Limb (tissue), 2 donors: ENCODE results near the gene ITGA1.
A peak's percentile ranks its signal among the peaks of the same experiment; 100 is the strongest.
"Not testable (repeated sequence)": the region's sequence is repeated elsewhere in the genome, so short reads cannot be mapped to it uniquely, and the experiment has no call there.

ENCODE experiments used
- DNase-seq, 2 donors: peaks; one replicate each; pipeline ENCODE4 v3.0.0-alpha.2; 2016; ENCODE audit errors: extremely low spot score in 2 of 2

Gene ITGA1

GRCh38 chr5:52863715-52864290 is 76.1 kb downstream of the ITGA1 start:
- no peak for DNase-seq

DNA sequence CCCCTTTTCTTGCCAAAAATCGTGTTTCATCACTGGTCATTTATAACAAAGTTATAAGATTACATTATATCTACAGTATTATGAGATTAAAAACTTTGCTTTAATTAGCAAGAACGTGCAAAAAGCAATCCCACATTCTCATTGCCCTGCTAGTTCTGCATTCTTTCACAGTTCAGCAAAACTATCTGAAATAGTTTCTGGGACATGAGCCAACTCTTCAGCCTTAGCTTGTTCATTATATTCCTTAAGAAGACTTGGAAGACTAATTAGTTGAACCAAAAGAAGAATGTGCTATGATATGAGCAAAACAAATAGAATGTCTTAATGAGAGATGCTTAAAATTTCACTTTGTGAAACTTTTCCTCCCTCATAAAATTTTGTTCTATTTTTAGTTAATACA is 76.7 kb downstream of the ITGA1 start:
- DNase-seq, result no peak

DNA sequence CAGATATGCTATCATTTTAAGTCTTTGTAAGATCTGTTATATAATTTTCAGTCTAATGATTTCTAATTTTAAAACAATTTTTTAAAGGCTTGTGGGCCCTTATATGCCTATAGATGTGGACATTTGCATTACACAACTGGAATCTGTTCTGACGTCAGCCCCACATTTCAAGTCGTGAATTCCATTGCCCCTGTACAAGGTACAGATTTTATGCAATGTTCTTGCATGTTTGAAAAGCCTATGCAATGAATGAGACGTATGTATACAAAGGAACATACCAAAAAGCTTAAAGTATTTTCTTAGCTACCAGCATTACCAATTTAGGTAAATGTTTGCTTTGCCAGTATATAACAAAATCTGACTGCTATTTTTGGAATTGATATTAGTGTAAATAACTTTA is 77.2 kb downstream of the ITGA1 start:
- no peak for DNase-seq

DNA sequence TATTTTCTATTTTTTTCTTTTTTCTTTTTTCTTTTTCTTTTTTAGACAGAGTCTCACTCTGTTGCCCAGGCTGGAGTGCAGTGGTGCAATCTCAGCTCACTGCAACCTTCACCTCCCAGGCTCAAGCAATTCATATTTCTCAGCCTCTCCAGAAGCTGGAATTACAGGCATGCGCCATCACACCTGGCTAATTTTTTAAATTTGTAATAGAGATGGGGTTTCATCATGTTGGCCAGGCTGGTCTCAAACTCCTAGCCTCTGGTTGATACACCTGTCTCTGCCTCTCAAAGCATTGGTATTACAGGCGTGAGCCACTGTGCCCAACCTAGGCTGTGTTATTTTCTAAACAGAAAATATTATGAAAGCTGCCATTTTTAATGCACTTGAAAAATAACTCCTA is 78.3 kb downstream of the ITGA1 start:
- DNase-seq, result not testable (repeated sequence)

DNA sequence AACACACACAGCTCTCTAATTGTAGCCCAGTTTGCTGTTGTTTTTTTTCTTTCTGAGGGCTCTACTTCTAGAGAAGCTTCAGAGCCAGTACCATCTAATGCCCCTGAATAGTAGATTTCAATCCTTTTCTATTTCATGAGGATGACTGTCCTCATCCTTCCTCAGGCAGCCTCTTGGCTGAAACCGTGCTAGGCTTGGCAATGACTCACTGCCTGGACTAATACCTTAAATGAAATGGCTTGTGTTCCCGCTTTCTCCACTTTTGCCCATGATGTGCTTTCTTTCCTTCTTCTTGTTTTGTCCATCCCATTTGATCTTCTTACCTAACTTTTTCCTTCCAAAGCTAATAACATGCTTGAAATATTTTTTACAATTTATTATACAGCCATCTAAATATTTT is 80.1 kb downstream of the ITGA1 start:
- no peak for DNase-seq

GRCh38 chr5:52868417-52868816 is 80.7 kb downstream of the ITGA1 start:
- DNase-seq, result no peak

DNA sequence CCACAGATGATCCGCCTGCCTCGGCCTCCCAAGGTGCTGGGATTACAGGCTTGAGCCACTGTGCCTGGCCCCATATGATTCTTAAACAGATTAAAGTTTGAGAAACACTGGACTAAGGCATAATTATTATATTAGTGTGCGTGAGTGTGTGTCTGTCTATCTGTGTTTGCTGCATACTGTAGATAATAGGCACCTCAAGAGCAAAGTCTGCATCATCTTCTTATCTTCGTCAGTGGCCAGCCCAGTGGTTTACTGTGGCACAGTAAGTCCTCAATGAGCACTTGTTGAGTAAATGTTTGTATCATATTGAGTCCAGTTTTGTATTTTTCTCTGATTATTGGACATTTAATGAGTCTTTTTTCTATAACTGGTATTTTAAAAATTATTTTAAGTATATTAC is 81.7 kb downstream of the ITGA1 start:
- no peak for DNase-seq

DNA sequence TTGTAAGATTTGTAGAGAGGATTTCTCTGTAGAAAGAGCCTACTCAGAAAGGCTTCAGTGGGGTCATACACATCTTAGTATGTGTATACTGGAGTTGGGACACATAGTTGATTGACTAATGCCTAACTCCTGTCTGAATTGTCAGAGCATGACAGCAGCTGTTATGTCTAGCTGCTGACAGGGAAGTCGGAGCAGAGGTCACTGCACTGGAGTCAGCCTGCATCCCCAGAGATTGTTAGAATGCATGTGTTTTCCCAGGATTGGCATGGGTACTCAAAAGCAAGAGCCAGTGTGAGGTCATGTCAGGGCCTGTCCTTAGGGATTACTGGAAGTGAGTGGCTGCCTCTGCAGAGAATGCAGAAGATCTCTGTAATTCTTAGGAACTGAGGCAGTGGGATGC is 82.7 kb downstream of the ITGA1 start:
- DNase-seq, result no peak

DNA sequence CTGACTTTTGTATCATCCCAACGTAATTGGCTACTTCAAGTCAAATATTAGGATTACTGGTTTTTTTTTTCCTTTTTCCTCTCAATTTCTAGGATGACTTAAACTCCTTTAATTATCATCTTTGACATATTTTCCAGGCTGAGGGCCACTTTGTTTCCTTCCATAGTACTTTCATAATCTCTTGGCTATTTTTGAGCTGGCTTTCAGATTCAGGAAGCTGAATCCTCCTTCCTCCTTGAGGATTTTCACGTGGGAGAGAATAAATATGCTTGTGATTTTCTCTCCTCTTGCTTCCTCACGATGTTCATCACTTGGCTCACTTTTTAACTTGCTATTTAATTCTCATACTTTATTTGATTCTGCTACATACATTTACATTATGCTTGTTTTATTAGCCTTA is 88.1 kb downstream of the ITGA1 start:
- no peak for DNase-seq

DNA sequence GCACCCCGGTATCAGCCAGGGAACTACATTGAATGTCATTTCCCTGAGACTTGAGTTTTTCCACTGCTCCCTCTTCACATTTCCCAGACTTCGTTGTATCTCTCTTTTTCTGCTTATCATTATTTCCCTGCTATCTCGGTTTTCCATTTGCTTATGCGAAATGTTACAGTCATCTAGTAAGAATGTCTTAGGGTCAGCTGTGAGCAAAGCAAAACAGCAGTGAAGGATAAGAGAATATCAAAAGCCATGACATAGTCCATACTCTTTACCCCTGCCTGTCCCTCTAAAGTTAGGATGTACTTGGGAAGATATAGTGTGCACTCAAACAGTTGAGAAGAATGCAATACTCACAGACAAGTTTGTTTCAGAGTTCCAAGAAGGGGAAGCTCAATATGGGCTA is 88.7 kb downstream of the ITGA1 start:
- DNase-seq, result no peak

GRCh38 chr5:52878656-52879055 is 90.9 kb downstream of the ITGA1 start:
- DNase-seq, result no peak

GRCh38 chr5:52880541-52880940 is 92.8 kb downstream of the ITGA1 start:
- DNase-seq, result no peak

DNA sequence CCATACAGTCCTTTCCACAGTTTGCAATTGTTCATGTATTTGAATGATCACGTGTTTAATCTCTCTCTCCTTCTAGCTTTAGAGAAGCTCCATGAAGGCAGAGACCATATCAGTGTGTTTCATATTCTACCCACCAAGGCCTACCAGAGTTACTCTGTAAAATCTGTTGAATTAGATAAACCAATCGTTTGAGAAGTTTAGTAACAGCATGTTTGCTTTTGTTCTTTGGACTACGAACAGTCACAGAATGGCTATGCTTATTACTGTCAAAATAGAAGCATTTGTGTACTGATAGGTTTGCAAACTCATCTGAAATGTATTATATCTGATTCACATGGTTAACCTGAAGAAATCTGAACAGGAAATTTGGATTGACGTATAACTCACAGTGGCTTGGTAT is 93.8 kb downstream of the ITGA1 start:
- DNase-seq, result no peak

DNA sequence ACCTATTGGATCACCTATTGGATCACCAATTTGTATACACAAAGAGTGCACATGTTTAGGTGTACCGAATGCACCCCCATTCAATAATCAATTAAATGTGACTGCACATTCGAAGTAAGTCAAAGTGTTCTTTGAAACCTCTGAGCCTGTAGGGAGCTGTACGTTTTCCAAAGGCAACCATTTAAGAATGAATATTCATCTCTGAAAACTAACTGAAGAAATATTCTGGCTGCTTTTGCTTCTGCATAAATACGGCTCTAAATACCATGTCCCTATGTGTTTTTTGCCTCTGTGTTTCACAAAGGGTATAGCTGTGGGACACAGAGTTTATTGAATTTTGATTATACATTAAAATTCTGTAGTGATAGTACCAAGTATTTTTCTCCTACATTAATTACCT is 95.4 kb downstream of the ITGA1 start:
- DNase-seq, result no peak

DNA sequence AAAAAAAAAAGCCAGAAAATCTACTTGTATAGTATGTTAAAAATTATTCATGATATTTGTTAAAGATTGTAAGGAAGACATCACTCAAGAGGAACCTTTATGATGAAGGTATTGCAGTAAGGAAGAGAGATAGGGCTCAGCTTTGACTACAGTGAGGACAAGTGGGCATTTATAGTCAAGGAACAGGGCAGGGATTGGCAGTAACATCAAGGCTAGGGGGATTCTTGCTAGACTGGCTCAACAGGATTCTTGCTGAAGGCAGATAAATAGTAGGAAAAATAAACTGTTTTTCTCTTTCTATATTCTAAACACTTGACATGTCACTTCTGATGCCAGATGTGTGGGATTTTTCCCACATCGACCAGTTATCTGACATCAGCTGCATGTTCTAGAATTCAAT is 96.7 kb downstream of the ITGA1 start:
- DNase-seq, result no peak

DNA sequence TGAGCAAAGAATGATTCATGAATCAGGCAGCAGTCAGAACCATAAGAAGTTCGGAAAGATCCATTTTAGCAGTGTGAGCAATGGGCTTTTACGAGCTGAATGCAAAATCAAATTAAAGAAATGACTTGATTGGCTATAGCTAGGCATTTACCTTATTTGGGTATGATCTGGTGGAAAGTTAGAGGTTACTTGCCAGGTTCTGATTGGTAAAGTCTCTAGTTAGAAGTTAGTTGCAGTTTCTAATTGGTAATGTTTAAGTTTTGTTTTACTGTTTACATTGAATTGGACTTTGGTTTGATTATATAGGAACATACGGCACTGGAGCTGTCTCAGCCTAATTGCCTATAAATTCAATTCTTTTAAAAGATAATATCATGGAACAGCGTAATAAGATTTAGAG is 97.9 kb downstream of the ITGA1 start:
- DNase-seq, result no peak

DNA sequence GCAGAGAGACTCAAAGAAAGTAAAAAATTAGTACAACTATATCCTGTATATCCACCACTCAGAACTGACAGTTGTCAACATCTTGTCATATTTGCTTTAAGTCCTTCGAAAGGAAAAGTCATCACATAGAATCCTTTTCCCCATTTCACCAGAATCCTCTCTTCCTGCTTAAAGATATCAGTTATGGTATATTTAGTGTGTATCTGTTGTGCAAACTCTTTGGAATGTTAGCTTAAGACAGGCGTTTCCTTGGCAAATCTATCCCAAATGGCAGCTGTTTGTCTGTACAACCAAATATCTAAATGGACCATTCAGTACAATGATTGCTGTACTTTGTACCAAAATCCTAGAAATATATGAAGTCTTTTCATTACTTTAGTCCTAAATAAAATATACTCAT is 98.5 kb downstream of the ITGA1 start:
- DNase-seq, result no peak

DNA sequence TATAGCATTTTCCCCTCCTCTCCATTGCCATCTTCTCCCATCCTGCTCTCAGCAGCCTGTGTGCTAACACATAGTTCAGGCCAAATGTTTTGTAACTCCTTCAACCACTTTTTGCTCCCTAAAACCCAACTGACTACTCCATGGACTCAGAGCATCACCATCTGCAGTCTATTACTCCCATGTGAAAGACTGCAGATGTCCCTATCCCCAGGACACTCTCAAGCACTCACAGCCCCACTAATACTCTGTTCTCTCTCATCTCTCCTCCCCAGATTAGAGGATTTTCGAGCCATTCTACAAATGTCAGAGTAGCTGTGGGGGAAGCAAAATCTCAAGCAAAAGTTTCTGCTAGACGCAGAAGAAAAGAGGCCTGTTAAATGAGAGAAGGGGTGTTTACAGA is 99.3 kb downstream of the ITGA1 start:
- no peak for DNase-seq

DNA sequence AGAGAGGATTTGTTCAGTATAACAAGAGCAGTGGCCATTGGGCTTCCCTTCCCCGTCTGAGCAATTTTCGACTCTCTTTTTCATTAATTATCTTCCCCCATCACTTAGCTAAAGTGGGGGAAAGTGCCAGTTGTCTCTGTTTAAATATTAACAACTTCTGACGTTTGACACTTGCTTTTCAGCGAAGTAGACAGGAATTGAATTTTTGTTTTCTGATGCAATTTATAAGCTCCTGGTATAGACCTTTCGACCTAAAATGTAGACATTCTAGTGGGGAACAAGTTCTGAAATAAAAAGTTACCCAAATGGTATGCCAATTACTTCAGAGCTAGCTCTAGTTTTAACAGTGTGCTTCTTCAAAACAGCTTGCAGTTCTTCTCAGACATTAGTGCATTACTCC is 100.6 kb downstream of the ITGA1 start:
- no peak for DNase-seq

DNA sequence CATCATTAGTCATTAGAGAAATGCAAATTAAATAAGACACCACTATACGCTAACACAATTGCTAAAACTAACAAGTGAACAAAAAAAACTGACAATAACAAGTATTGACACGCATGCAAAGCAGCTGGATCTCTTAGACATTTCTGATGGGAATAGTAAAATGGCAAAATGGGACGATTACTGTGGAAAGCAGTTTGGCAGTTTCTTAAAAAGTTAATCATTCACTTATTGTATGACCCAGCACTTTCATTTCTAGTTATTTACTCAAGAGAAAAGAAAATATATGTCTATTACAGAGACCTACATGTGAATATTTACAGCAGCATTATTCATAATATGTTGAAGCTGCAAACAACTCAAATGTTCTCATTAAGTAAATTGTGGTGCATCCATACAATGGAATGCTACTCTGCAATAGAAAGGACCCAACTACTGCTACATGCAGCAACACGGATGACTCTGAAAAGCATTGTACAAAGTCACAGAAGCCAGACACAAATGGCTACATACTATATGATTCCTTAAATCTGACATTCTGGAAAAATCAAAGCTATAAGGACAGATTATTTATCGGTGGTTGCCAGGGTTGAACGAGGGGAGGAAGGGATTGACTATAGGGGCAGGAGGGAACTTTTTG is 104.6 kb downstream of the ITGA1 start:
- DNase-seq, result no peak

DNA sequence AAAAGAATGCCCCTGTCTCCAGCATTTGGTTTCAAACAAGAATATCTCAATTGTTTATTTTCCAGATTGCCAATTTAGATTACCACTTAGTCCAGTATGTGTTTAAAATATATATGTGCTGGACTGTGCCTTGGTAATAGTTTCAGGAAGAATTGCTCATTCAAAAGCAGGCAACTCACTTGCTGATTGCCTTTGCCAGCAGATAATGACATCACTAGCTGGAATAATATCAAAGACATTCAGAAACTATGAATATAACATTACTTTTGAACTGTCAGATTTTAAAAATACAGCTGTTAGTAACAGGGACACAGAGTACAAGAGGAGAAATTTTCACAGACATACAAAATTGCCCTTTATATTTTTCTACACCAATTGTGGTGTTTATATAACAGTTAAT is 105.4 kb downstream of the ITGA1 start:
- DNase-seq, result peak in 1 of 2 donors; percentile 51

DNA sequence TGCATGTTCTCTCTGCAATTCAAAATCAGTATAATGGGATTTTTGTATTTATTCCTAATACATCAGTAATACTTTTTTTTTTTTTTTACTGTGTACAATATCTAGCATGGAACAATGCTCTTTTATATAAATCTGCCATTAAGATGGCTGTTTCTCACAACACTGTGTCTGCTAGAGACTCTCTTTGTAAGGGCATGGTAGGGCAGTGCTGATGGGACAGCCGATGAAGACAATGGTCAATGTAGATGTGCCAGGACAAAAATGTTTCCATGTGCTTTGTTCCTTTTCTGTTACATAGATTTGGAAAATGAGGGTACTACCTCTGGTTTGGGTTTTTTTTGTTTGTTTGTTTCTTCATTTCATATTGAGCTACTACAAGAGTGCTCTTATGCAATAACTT is 106.1 kb downstream of the ITGA1 start:
- no peak for DNase-seq

DNA sequence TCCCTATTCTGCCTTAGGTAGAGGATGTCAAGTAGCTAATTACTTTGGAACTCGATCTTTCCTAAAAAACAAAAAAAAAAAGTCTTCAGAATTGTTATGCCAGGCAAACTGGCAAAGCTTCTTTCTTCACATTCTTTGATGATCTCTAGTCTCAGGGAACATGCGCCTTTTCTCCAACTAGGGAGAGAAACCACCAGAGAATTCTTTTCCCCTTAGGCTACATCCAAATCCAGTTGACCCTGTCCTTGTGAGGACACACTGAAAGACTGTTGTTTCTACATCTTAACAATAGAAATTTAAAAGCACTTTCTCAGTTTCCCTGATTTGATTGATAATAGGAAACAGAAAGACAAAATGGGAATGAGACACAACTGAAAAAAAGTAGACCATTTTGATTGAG is 106.7 kb downstream of the ITGA1 start:
- no peak for DNase-seq

- DNase-seq, result peak in 1 of 2 donors; percentile 51
Observed at GRCh38 chr5:52895075-52895474, 107.4 kb downstream of the ITGA1 start.
